Liver (tissue), 9 donors: ENCODE measurements around the gene MLX. TPM values are rescaled to one million over a fixed set of nuclear protein-coding genes. Genes with fewer than 3 reads are reported as not detected.
"Not testable (repeated sequence)": the region's sequence is repeated elsewhere in the genome, so short reads cannot be mapped to it uniquely, and the experiment has no call there.

Experiments used
- DNase-seq: peaks from one replicate; pipeline ENCODE4 v3.0.0-alpha.2; 2017; ENCODE audit warnings: low spot score
- H3K27ac ChIP-seq, 2 donors: one replicate each; pipeline ENCODE4 v1.7.0; 2013; ENCODE audit warnings: inconsistent platforms in 2 of 2, low read length in 2 of 2, control low read depth in 1 of 2, low read depth in 1 of 2, mild to moderate bottlenecking in 1 of 2
- H3K27me3 ChIP-seq, 4 donors: one replicate each; pipeline versions ENCODE4 v1.6.1 to v1.7.0; 2013; ENCODE audit warnings: low read length in 3 of 4, inconsistent platforms in 1 of 4, mild to moderate bottlenecking in 1 of 4, moderate library complexity in 1 of 4; ENCODE audit not compliant: control insufficient read depth in 4 of 4, insufficient read depth in 4 of 4
- H3K36me3 ChIP-seq, 4 donors: one replicate each; pipeline versions ENCODE4 v1.6.1 to v1.7.0; 2013; ENCODE audit warnings: low read length in 3 of 4, mild to moderate bottlenecking in 3 of 4, low read depth in 1 of 4, moderate library complexity in 1 of 4; ENCODE audit not compliant: control insufficient read depth in 4 of 4, insufficient read depth in 3 of 4
- H3K4me1 ChIP-seq, 4 donors: one replicate each; pipeline versions ENCODE4 v1.6.1 to v1.7.0; 2013; ENCODE audit warnings: low read length in 3 of 4, mild to moderate bottlenecking in 3 of 4, moderate library complexity in 1 of 4; ENCODE audit not compliant: control insufficient read depth in 4 of 4, insufficient read depth in 4 of 4
- H3K4me3 ChIP-seq, 3 donors: one replicate each; pipeline versions ENCODE4 v1.6.1 to v1.7.0; 2013; ENCODE audit warnings: low read length in 3 of 3, control low read depth in 1 of 3, low read depth in 1 of 3, mild to moderate bottlenecking in 1 of 3
- H3K9ac ChIP-seq, 2 donors: one replicate each; pipeline ENCODE4 v1.7.0; 2013; ENCODE audit warnings: low read length in 2 of 2, mild to moderate bottlenecking in 2 of 2, moderate library complexity in 2 of 2, control low read depth in 1 of 2, low read depth in 1 of 2
- H3K9me3 ChIP-seq, 4 donors: one replicate each; pipeline versions ENCODE4 v1.6.1 to v1.7.0; 2013; ENCODE audit warnings: low read length in 3 of 4; ENCODE audit not compliant: control insufficient read depth in 4 of 4
- ATF3 ChIP-seq: IDR thresholded peaks from 2 replicates; pipeline ENCODE4 v1.6.1; 2016; ENCODE audit warnings: antibody characterized with exemption
- EGR1 ChIP-seq, 2 donors: IDR thresholded peaks; 2 replicates each; pipeline ENCODE4 v1.6.1; 2016 to 2018; ENCODE audit warnings: antibody characterized with exemption in 2 of 2, low read depth in 2 of 2
- FOXA1 ChIP-seq: IDR thresholded peaks from 2 replicates; pipeline ENCODE4 v1.6.1; 2016; ENCODE audit warnings: antibody characterized with exemption
- GABPA ChIP-seq, 2 donors: IDR thresholded peaks in 1 of 2; conservative IDR thresholded peaks in 1 of 2; 2 replicates each; pipeline ENCODE4 v1.6.1; 2016; ENCODE audit warnings: antibody characterized with exemption in 2 of 2, mild to moderate bottlenecking in 1 of 2, moderate library complexity in 1 of 2
- HNF4A ChIP-seq, 2 donors: conservative IDR thresholded peaks; 2 replicates each; pipeline ENCODE4 v1.6.1; 2016; ENCODE audit warnings: antibody characterized with exemption in 2 of 2, mild to moderate bottlenecking in 2 of 2
- HNF4G ChIP-seq: IDR thresholded peaks from 2 replicates; pipeline ENCODE4 v1.6.1; 2016; ENCODE audit warnings: antibody characterized with exemption
- JUND ChIP-seq, 2 donors: IDR thresholded peaks; 2 replicates each; pipeline ENCODE4 v1.6.1; 2016; ENCODE audit warnings: antibody characterized with exemption in 2 of 2
- NR2F2 ChIP-seq: IDR thresholded peaks from 2 replicates; pipeline ENCODE4 v1.6.1; 2016; ENCODE audit warnings: antibody characterized with exemption
- RAD21 ChIP-seq, 2 donors: IDR thresholded peaks; 2 replicates each; pipeline ENCODE4 v1.6.1; 2016; ENCODE audit warnings: antibody characterized with exemption in 2 of 2, mild to moderate bottlenecking in 2 of 2
- RXRA ChIP-seq, 2 donors: IDR thresholded peaks; 2 replicates each; pipeline ENCODE4 v1.6.1; 2017 to 2018; ENCODE audit warnings: antibody characterized with exemption in 2 of 2, mild to moderate bottlenecking in 1 of 2
- SP1 ChIP-seq: IDR thresholded peaks from 2 replicates; pipeline ENCODE4 v1.6.1; 2018; ENCODE audit warnings: antibody characterized with exemption, mild to moderate bottlenecking
- TAF1 ChIP-seq: conservative IDR thresholded peaks from 2 replicates; pipeline ENCODE4 v1.6.1; 2016; ENCODE audit warnings: antibody characterized with exemption, mild to moderate bottlenecking
- YY1 ChIP-seq: IDR thresholded peaks from 2 replicates; pipeline ENCODE4 v1.6.1; 2016; ENCODE audit warnings: antibody characterized with exemption, mild to moderate bottlenecking
- WGBS: extraction: QIAGEN DNeasy Blood & Tissue Kit; methylation state at CpG from one replicate; pipeline ENCODE4 v1.1.7; 2013; 5-methylcytosine and 5-hydroxymethylcytosine counted together
- polyA plus RNA-seq, 2 donors: library from polyadenylated mRNA; stranded (reverse) in 1 of 2; unstranded in 1 of 2; fragments of 200-250 nt in 1 of 2; fragments of >200 nt in 1 of 2; fragmentation: Nextera tagmentation in 1 of 2; extraction: Ambion mirVana in 1 of 2; gene quantifications; one replicate each; pipeline versions ENCODE4 v1.2.1 to v1.2.3, GENCODE V29; 2013 to 2015
- total RNA-seq, 2 donors: library from RNA; depleted of rRNA; stranded (reverse); fragments of >200 nt; gene quantifications; one replicate each; pipeline ENCODE4 v1.2.3, GENCODE V29; 2014
- TF ChIP-seq, protein P1 (sequence below): fragments of 150-350 bp; IDR thresholded peaks from 2 replicates; pipeline ENCODE4 v1.5.1; 2017; ENCODE audit warnings: improper control_type of control experiment, low read depth, low read length; ENCODE audit not compliant: missing input control
- TF ChIP-seq, protein P2 (sequence below): IDR thresholded peaks from 2 replicates; pipeline ENCODE4 v1.6.1; 2016; ENCODE audit warnings: antibody characterized with exemption
- TF ChIP-seq, protein P3 (sequence below): IDR thresholded peaks from 2 replicates; pipeline ENCODE4 v1.6.1; 2016; ENCODE audit warnings: antibody characterized with exemption
- donor health status: healthy.
- donor health status: healthy.
- donor health status: healthy.
- donor health status: healthy.
- donor health status: healthy.

MLX gene
- total and polyA plus RNA-seq, 4 donors, result 19.4 to 40.0 (median 32.1) TPM

- TF ChIP-seq, protein P1, sequence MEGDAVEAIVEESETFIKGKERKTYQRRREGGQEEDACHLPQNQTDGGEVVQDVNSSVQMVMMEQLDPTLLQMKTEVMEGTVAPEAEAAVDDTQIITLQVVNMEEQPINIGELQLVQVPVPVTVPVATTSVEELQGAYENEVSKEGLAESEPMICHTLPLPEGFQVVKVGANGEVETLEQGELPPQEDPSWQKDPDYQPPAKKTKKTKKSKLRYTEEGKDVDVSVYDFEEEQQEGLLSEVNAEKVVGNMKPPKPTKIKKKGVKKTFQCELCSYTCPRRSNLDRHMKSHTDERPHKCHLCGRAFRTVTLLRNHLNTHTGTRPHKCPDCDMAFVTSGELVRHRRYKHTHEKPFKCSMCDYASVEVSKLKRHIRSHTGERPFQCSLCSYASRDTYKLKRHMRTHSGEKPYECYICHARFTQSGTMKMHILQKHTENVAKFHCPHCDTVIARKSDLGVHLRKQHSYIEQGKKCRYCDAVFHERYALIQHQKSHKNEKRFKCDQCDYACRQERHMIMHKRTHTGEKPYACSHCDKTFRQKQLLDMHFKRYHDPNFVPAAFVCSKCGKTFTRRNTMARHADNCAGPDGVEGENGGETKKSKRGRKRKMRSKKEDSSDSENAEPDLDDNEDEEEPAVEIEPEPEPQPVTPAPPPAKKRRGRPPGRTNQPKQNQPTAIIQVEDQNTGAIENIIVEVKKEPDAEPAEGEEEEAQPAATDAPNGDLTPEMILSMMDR, result no peak
These were observed 28.4 kb upstream of the MLX start (continued) for GRCh38 chr17:42538482-42538881.

DNA sequence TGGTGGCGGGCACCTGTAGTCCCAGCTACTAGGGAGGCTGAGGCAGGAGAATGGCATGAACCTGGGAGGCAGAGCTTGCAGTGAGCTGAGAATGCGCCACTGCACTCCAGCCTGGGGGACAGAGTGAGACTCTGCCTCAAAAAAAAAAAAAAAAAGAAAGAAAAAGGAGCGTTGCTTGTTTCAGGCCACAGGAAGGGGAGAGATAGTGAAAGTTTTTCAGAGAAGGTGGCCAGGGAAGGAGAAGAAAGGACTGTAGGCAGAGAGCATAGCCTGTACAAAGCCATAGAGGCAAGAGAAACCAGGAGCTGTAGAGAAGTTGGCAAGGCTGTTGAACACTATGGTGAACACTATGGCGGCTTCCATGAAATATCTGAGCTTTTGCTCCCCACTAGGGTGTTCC is 26.3 kb upstream of the MLX start:
- not testable (repeated sequence) for H3K9ac ChIP-seq, H3K27me3 ChIP-seq, H3K4me3 ChIP-seq, H3K9me3 ChIP-seq, DNase-seq
- Histone ChIP-seq H3K36me3 (peaks cover 6 to 20% (median 12%) of the 10 kb centered on the region in 4 donors), H3K4me1 (peaks cover 16 to 29% (median 24%) of the 10 kb centered on the region in 4 donors), H3K27ac (peak overlapping the region; percentile 67 to 81)
- 95% methylated on average over 4 of the region's 4 CpGs for WGBS

DNA sequence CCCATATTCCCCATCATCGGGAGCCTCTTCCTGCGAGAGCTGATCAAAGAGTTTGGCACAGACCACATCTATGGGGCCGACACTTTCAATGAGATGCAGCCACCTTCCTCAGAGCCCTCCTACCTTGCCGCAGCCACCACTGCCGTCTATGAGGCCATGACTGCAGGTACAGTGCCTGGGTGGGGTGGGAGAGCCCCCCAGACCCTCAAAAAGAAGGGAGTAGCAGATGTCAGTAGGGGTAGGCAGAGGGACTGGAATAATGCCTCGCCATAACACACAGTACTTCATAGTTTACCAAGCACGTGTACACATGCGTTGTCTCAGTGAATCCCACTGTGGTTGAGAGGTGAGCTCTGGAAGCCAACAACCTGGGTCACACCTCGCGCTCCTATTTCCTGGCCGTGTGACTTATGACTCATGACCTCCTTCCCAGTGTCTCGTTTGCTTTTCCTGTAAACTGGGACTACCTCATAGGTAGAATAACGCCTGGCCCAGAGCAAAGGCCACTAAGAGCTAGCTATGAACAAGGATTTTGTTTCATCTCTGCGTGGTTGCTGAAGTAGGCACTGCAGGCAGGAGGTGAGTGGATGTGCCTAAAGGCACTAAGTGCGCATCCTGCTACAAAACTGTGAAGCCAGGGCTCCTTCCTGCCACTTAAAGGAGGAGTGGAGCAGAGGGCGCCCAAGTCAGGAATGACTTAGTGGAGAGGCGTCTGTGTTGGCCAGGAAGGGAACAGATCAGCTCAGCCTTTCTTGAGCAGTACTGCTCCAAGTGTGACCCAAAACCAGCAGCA is 25.7 kb upstream of the MLX start:
- H3K4me3 ChIP-seq, result no peak overlapping the region
- peak overlapping the region; percentile 67 to 81 for H3K27ac ChIP-seq
- H3K36me3 ChIP-seq, result peaks cover 6 to 20% (median 12%) of the 10 kb centered on the region in 4 donors
- WGBS, result 66% methylated on average over 17 of the region's 17 CpGs
- TF ChIP-seq TAF1 (no peak), RAD21 (IDR thresholded peaks at IDR 0.05) (no peak), EGR1 (IDR thresholded peaks at IDR 0.05; ENCODE audit: low read depth in 2 of 2) (peak in 1 of 2 donors; percentile 13), HNF4A (conservative IDR thresholded peaks at IDR 0.05) (peak; percentile 58 to 76), YY1 (no peak), HNF4G (peak; percentile 35), RXRA (IDR thresholded peaks at IDR 0.05) (peak; percentile 71 to 88), SP1 (peak; percentile 77), FOXA1 (no peak), NR2F2 (no peak), JUND (IDR thresholded peaks at IDR 0.05) (peak; percentile 64 to 86), GABPA (IDR thresholded peaks at IDR 0.05 in 1 of 2, conservative IDR thresholded peaks at IDR 0.05 in 1 of 2) (peak in 1 of 2 donors; percentile 33), ATF3 (no peak)
- TF ChIP-seq, protein P2, sequence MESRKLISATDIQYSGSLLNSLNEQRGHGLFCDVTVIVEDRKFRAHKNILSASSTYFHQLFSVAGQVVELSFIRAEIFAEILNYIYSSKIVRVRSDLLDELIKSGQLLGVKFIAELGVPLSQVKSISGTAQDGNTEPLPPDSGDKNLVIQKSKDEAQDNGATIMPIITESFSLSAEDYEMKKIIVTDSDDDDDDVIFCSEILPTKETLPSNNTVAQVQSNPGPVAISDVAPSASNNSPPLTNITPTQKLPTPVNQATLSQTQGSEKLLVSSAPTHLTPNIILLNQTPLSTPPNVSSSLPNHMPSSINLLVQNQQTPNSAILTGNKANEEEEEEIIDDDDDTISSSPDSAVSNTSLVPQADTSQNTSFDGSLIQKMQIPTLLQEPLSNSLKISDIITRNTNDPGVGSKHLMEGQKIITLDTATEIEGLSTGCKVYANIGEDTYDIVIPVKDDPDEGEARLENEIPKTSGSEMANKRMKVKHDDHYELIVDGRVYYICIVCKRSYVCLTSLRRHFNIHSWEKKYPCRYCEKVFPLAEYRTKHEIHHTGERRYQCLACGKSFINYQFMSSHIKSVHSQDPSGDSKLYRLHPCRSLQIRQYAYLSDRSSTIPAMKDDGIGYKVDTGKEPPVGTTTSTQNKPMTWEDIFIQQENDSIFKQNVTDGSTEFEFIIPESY, result peak; percentile 18
- TF ChIP-seq, protein P3, sequence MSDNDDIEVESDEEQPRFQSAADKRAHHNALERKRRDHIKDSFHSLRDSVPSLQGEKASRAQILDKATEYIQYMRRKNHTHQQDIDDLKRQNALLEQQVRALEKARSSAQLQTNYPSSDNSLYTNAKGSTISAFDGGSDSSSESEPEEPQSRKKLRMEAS, result peak; percentile 72
- H3K4me1 ChIP-seq, result peaks cover 16 to 31% (median 25%) of the 10 kb centered on the region in 4 donors
- no peak for DNase-seq
- H3K9me3 ChIP-seq, result no peaks in the 10 kb centered on the region
- no peak overlapping the region for H3K9ac ChIP-seq
- H3K27me3 ChIP-seq, result no peaks in the 10 kb centered on the region
